Measurements from ENCODE around the gene PGS1. TPM values are rescaled to one million over a fixed set of nuclear protein-coding genes. Genes with fewer than 3 reads are reported as not detected.
A peak's percentile ranks its signal among the peaks of the same experiment; 100 is the strongest.

PGS1 gene
- total and polyA plus RNA-seq, 9 donors: 13.5 to 50.2 (median 35.0) TPM

GRCh38 chr17:78387977-78388941, 9.8 kb downstream of the PGS1 start:
- intact Hi-C loops (cut with DNase I): no loop called here
- TF ChIP-seq POLR2A (IDR thresholded peaks at IDR 0.05): no peak
- TF ChIP-seq, protein P1, sequence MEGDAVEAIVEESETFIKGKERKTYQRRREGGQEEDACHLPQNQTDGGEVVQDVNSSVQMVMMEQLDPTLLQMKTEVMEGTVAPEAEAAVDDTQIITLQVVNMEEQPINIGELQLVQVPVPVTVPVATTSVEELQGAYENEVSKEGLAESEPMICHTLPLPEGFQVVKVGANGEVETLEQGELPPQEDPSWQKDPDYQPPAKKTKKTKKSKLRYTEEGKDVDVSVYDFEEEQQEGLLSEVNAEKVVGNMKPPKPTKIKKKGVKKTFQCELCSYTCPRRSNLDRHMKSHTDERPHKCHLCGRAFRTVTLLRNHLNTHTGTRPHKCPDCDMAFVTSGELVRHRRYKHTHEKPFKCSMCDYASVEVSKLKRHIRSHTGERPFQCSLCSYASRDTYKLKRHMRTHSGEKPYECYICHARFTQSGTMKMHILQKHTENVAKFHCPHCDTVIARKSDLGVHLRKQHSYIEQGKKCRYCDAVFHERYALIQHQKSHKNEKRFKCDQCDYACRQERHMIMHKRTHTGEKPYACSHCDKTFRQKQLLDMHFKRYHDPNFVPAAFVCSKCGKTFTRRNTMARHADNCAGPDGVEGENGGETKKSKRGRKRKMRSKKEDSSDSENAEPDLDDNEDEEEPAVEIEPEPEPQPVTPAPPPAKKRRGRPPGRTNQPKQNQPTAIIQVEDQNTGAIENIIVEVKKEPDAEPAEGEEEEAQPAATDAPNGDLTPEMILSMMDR (IDR thresholded peaks at IDR 0.05): no peak
- TF ChIP-seq EP300 (IDR thresholded peaks at IDR 0.05): no peak
- Histone ChIP-seq H3K4me1 (ENCODE audit: insufficient read depth) (peaks cover 7% of the 10 kb centered on the region), H3K4me3 (no peak overlapping the region), H3K9me3 (no peaks in the 10 kb centered on the region), H3K27me3 (no peaks in the 10 kb centered on the region), H3K36me3 (no peaks in the 10 kb centered on the region), H3K27ac (no peak overlapping the region)
- WGBS, 3 donors: 39 to 60% (median 53%) methylated on average over 10 of the region's 10 CpGs
- peak in 1 of 5 donors; percentile 52 for DNase-seq

GRCh38 chr17:78390241-78391050, 12.0 kb downstream of the PGS1 start:
- H3K4me1 ChIP-seq (ENCODE audit: insufficient read depth): peaks cover 3% of the 10 kb centered on the region
- no peak overlapping the region for H3K4me3 ChIP-seq
- H3K9me3 ChIP-seq: no peaks in the 10 kb centered on the region
- H3K27me3 ChIP-seq: no peaks in the 10 kb centered on the region
- 29 to 30% (median 29%) methylated on average over 15 of the region's 15 CpGs for WGBS, 3 donors
- intact Hi-C loops (cut with DNase I): no loop called here
- no peak for DNase-seq
- H3K36me3 ChIP-seq: no peaks in the 10 kb centered on the region
- no peak for TF ChIP-seq EP300 (IDR thresholded peaks at IDR 0.05)
- no peak for TF ChIP-seq POLR2A (IDR thresholded peaks at IDR 0.05)
- TF ChIP-seq, protein P1 (IDR thresholded peaks at IDR 0.05): no peak
- no peak overlapping the region for H3K27ac ChIP-seq

DNA sequence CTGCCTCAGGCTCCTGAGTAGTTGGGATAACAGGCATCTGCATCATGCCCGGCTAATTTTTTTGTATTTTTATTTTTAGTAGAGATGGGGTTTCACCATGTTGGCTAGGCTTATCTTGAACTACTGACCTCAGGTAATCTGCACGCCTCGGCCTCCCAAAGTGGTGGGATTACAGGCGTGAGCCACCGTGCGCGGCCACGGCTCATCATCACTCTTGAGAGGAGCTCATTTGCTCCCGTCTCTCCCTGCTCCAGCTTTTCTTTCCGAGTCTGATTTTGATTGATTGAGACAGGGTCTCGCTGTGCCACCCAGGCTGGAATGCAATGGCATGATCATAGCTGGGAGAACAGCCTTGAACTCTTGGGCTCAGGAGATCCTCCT, 12.6 kb downstream of the PGS1 start:
- Histone ChIP-seq H3K4me1 (ENCODE audit: insufficient read depth) (peaks cover 3% of the 10 kb centered on the region), H3K4me3 (no peak overlapping the region), H3K9me3 (no peaks in the 10 kb centered on the region), H3K36me3 (no peaks in the 10 kb centered on the region), H3K27ac (no peak overlapping the region), H3K27me3 (no peaks in the 10 kb centered on the region)
- TF ChIP-seq, protein P1 (IDR thresholded peaks at IDR 0.05): no peak
- no peak for TF ChIP-seq POLR2A (IDR thresholded peaks at IDR 0.05)
- intact Hi-C loops (cut with DNase I): no loop called here
- 90 to 93% (median 93%) methylated on average over 11 of the region's 11 CpGs for WGBS, 3 donors
- DNase-seq: no peak

GRCh38 chr17:78391843-78392242, 13.4 kb downstream of the PGS1 start:
- no peaks in the 10 kb centered on the region for H3K27me3 ChIP-seq

More at GRCh38 chr17:78391843-78392242, 13.4 kb downstream of the PGS1 start:
- no peak for DNase-seq
- peaks cover 4% of the 10 kb centered on the region for H3K4me1 ChIP-seq (ENCODE audit: insufficient read depth)
- 76 to 79% (median 77%) methylated on average over 4 of the region's 4 CpGs for WGBS, 3 donors
- no peak overlapping the region for H3K4me3 ChIP-seq
- no peaks in the 10 kb centered on the region for H3K36me3 ChIP-seq
- H3K27ac ChIP-seq: no peak overlapping the region
- no peaks in the 10 kb centered on the region for H3K9me3 ChIP-seq
- intact Hi-C loops (cut with DNase I): no loop called here
- TF ChIP-seq POLR2A (IDR thresholded peaks at IDR 0.05): no peak
- no peak for TF ChIP-seq EP300 (IDR thresholded peaks at IDR 0.05)
- TF ChIP-seq, protein P1 (IDR thresholded peaks at IDR 0.05): no peak

All from ovary (tissue), 9 donors.